K562 (cell line): Measurements from ENCODE around the gene AKR1D1. TPM values are rescaled to one million over a fixed set of nuclear protein-coding genes. Genes with fewer than 3 reads are reported as not detected.

Source experiments
- ARID3A ChIP-seq: IDR thresholded peaks from 2 replicates; pipeline ENCODE4 v1.6.1; 2012; ENCODE audit warnings: low read depth, low read length, improper control_type of control experiment, borderline replicate concordance
- ARNT ChIP-seq, 2 experiments: fragments of 450-650 bp; IDR thresholded peaks; 2 replicates each; pipeline ENCODE4 v1.6.1; 2016; ENCODE audit warnings: mild to moderate bottlenecking in 1 of 2
- CBFA2T3 ChIP-seq: fragments of 450-650 bp; IDR thresholded peaks from 2 replicates; pipeline ENCODE4 v1.6.1; 2017
- DPF2 ChIP-seq: fragments of 450-650 bp; IDR thresholded peaks from 2 replicates; pipeline ENCODE4 v1.6.1; 2016
- ELF4 ChIP-seq: fragments of 450-650 bp; formaldehyde crosslinking; IDR thresholded peaks from 2 replicates; pipeline ENCODE4 v1.4.0; 2022; ENCODE audit warnings: missing genetic modification characterization
- ETV5 ChIP-seq: sonication (generic); formaldehyde crosslinking; IDR thresholded peaks from 2 replicates; pipeline ENCODE4 v1.4.0; 2020; ENCODE audit warnings: low read depth, mild to moderate bottlenecking, missing genetic modification reagents
- KHSRP ChIP-seq: fragments of 450-650 bp; IDR thresholded peaks from 2 replicates; pipeline ENCODE4 v1.6.1; 2017
- MYC ChIP-seq, 2 experiments: fragments of 250-450 bp in 1 of 2; sonication (Bioruptor Pico) in 1 of 2; IDR thresholded peaks; 2 replicates each; pipeline versions ENCODE4 v1.5.1 to v1.6.1; 2012 to 2021; ENCODE audit warnings: low read depth in 2 of 2, borderline replicate concordance in 1 of 2, improper control_type of control experiment in 1 of 2, low read length in 1 of 2, mild to moderate bottlenecking in 1 of 2, moderate library complexity in 1 of 2
- NFXL1 ChIP-seq: fragments of 450-650 bp; formaldehyde crosslinking; IDR thresholded peaks from 2 replicates; pipeline ENCODE4 v1.4.0; 2021; ENCODE audit warnings: mild to moderate bottlenecking
- PYGO2 ChIP-seq: fragments of 450-650 bp; IDR thresholded peaks from 2 replicates; pipeline ENCODE4 v1.6.1; 2016; ENCODE audit warnings: mild to moderate bottlenecking, missing genetic modification characterization, moderate library complexity, missing compliant biosample characterization
- SAP30 ChIP-seq: fragments of 200-600 bp; sonication (generic); IDR thresholded peaks from 2 replicates; pipeline ENCODE4 v1.6.1; 2012; ENCODE audit warnings: borderline replicate concordance, low read depth, mild to moderate bottlenecking, moderate library complexity, low read length, control low read depth, inconsistent platforms; ENCODE audit not compliant: insufficient read depth, poor library complexity, severe bottlenecking
- SMAD3 ChIP-seq: fragments of 450-650 bp; formaldehyde crosslinking; conservative IDR thresholded peaks from 2 replicates; pipeline ENCODE4 v1.4.0; 2020; ENCODE audit warnings: mild to moderate bottlenecking
- TCFL5 ChIP-seq: fragments of 250-450 bp; sonication (Bioruptor Pico); conservative IDR thresholded peaks from 2 replicates; pipeline ENCODE4 v1.6.1; 2021; ENCODE audit warnings: mild to moderate bottlenecking, moderate library complexity, matching md5 sums
- ZBTB1 ChIP-seq: sonication (generic); formaldehyde crosslinking; IDR thresholded peaks from 2 replicates; pipeline ENCODE4 v1.8.1; 2023; ENCODE audit warnings: missing genetic modification reagents, low read depth, mild to moderate bottlenecking, borderline replicate concordance
- ZNF133 ChIP-seq: fragments of 250-450 bp; sonication (Bioruptor Pico); IDR thresholded peaks from 2 replicates; pipeline ENCODE4 v1.4.0; 2020; ENCODE audit warnings: mild to moderate bottlenecking
- ZNF274 ChIP-seq: IDR thresholded peaks from 2 replicates; pipeline ENCODE4 v1.6.1; 2011; ENCODE audit warnings: low read depth, mild to moderate bottlenecking, low read length, moderate library complexity, borderline replicate concordance
- polyA plus RNA-seq, 8 experiments: library from polyadenylated mRNA; depleted of rRNA in 4 of 8; stranded (reverse) in 5 of 8; unstranded in 3 of 8; fragments of >200 nt; fragmentation: Nextera tagmentation in 2 of 8; fragmentation: Illumina TruSeq in 1 of 8; extraction: Ambion mirVana in 2 of 8; extraction: Trizol in 1 of 8; gene quantifications; 2 replicates each; pipeline versions ENCODE4 v1.2.1 to v1.2.3, GENCODE V29; 2011 to 2014; ENCODE audit warnings: inconsistent platforms in 1 of 8, missing spikeins in 1 of 8
- total RNA-seq, 7 experiments: library from RNA; depleted of rRNA in 6 of 7; stranded (reverse); fragments of >200 nt in 6 of 7; fragmentation: Illumina TruSeq in 2 of 7; extraction: Trizol in 2 of 7; gene quantifications; 2 replicates each; pipeline versions ENCODE4 v1.2.1 to v1.2.3, GENCODE V29; 2011 to 2021; ENCODE audit warnings: low replicate concordance in 1 of 7
- TF ChIP-seq, protein P1 (sequence below), 2 experiments: fragments of 450-650 bp; IDR thresholded peaks; 2 replicates each; pipeline ENCODE4 v1.6.1; 2018; ENCODE audit warnings: mild to moderate bottlenecking in 2 of 2, low read depth in 1 of 2; ENCODE audit not compliant: partially characterized antibody in 2 of 2
- TF ChIP-seq, protein P2 (sequence below): fragments of 250-450 bp; sonication (Bioruptor Pico); IDR thresholded peaks from 2 replicates; pipeline ENCODE4 v1.4.0; 2020
- TF ChIP-seq, protein P3 (sequence below), 2 experiments: fragments of 450-650 bp; conservative IDR thresholded peaks; 2 replicates each; pipeline ENCODE4 v1.6.1; 2017; ENCODE audit warnings: mild to moderate bottlenecking in 2 of 2, moderate library complexity in 2 of 2

The AKR1D1 gene
- total and polyA plus RNA-seq, 9 of the 15 experiments (the other 6 are each of a cell fraction or from before 2014, with no cell fraction given), result not detected

DNA sequence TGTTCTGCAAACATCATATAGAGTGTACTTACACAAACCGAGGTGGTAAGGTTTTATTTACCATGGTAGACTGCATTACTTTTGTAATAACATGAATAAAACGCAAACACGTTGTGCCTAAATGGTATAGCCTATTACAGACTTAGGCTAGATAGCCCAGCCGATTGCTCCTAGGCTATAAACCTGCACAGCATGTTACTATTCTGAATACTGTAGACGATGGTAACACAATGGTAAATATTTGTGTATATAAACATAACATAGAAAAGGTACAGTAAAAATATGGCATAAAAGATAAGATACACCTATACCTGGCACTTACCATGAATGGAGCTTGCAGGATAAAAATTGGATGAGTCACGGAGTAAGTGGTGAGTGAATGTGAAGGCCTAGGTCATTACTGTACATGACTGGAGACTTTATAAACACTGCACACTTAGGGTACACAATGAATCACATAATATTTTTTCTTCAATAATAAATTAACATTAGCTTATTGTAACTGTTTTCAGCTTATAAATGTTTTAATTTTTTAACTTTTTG lies 16.3 kb downstream of the AKR1D1 start (continued):
- TF ChIP-seq, protein P1, sequence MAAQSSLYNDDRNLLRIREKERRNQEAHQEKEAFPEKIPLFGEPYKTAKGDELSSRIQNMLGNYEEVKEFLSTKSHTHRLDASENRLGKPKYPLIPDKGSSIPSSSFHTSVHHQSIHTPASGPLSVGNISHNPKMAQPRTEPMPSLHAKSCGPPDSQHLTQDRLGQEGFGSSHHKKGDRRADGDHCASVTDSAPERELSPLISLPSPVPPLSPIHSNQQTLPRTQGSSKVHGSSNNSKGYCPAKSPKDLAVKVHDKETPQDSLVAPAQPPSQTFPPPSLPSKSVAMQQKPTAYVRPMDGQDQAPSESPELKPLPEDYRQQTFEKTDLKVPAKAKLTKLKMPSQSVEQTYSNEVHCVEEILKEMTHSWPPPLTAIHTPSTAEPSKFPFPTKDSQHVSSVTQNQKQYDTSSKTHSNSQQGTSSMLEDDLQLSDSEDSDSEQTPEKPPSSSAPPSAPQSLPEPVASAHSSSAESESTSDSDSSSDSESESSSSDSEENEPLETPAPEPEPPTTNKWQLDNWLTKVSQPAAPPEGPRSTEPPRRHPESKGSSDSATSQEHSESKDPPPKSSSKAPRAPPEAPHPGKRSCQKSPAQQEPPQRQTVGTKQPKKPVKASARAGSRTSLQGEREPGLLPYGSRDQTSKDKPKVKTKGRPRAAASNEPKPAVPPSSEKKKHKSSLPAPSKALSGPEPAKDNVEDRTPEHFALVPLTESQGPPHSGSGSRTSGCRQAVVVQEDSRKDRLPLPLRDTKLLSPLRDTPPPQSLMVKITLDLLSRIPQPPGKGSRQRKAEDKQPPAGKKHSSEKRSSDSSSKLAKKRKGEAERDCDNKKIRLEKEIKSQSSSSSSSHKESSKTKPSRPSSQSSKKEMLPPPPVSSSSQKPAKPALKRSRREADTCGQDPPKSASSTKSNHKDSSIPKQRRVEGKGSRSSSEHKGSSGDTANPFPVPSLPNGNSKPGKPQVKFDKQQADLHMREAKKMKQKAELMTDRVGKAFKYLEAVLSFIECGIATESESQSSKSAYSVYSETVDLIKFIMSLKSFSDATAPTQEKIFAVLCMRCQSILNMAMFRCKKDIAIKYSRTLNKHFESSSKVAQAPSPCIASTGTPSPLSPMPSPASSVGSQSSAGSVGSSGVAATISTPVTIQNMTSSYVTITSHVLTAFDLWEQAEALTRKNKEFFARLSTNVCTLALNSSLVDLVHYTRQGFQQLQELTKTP (IDR thresholded peaks at IDR 0.05; ENCODE audit: low read depth in 1 of 2, partially characterized antibody in 2 of 2), result no peak
- TF ChIP-seq ELF4 (CRISPR knock-in tag) (no peak), ZBTB1 (no peak), TCFL5 (no peak), KHSRP (no peak), NFXL1 (CRISPR knock-in tag) (no peak), SAP30 (no peak), ARID3A (no peak), DPF2 (peak; percentile 39; the same call in 1 of the 2 replicates), CBFA2T3 (0 out of 2 replicates have a peak, but pooled peaks have one; percentile 5), ZNF274 (no peak), MYC (IDR thresholded peaks at IDR 0.05; ENCODE audit: low read depth, low read length) (no peak), MYC (CRISPR knock-in tag; IDR thresholded peaks at IDR 0.05; ENCODE audit: borderline replicate concordance, low read depth) (no peak), PYGO2 (no peak), ARNT (IDR thresholded peaks at IDR 0.05) (no peak), ETV5 (no peak), SMAD3 (CRISPR knock-in tag) (no peak), ZNF133 (CRISPR knock-in tag) (no peak)
- TF ChIP-seq, protein P2, sequence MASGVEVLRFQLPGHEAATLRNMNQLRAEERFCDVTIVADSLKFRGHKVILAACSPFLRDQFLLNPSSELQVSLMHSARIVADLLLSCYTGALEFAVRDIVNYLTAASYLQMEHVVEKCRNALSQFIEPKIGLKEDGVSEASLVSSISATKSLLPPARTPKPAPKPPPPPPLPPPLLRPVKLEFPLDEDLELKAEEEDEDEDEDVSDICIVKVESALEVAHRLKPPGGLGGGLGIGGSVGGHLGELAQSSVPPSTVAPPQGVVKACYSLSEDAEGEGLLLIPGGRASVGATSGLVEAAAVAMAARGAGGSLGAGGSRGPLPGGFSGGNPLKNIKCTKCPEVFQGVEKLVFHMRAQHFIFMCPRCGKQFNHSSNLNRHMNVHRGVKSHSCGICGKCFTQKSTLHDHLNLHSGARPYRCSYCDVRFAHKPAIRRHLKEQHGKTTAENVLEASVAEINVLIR, result no peak
- TF ChIP-seq, protein P3, sequence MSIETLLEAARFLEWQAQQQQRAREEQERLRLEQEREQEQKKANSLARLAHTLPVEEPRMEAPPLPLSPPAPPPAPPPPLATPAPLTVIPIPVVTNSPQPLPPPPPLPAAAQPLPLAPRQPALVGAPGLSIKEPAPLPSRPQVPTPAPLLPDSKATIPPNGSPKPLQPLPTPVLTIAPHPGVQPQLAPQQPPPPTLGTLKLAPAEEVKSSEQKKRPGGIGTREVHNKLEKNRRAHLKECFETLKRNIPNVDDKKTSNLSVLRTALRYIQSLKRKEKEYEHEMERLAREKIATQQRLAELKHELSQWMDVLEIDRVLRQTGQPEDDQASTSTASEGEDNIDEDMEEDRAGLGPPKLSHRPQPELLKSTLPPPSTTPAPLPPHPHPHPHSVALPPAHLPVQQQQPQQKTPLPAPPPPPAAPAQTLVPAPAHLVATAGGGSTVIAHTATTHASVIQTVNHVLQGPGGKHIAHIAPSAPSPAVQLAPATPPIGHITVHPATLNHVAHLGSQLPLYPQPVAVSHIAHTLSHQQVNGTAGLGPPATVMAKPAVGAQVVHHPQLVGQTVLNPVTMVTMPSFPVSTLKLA (conservative IDR thresholded peaks at IDR 0.05), result no peak
